HepG2 (cell line): ENCODE data around the gene CES5A. TPM values are rescaled to one million over a fixed set of nuclear protein-coding genes. Genes with fewer than 3 reads are reported as not detected.
A peak's percentile ranks its signal among the peaks of the same experiment; 100 is the strongest.

Experiments
- BRCA1 ChIP-seq: sonication (generic); formaldehyde crosslinking; IDR thresholded peaks from 2 replicates; pipeline ENCODE4 v1.4.0; 2020; ENCODE audit warnings: missing genetic modification reagents
- CAMTA2 ChIP-seq: sonication (generic); formaldehyde crosslinking; IDR thresholded peaks from 2 replicates; pipeline ENCODE4 v1.4.0; 2020; ENCODE audit warnings: mild to moderate bottlenecking, missing genetic modification reagents, borderline replicate concordance
- HOXA3 ChIP-seq: sonication (generic); formaldehyde crosslinking; IDR thresholded peaks from 2 replicates; pipeline ENCODE4 v1.5.0; 2020; ENCODE audit warnings: missing genetic modification reagents
- JUNB ChIP-seq: sonication (generic); formaldehyde crosslinking; IDR thresholded peaks from 2 replicates; pipeline ENCODE4 v1.8.0; 2022; ENCODE audit warnings: missing genetic modification reagents, mild to moderate bottlenecking, borderline replicate concordance
- KDM1A ChIP-seq: IDR thresholded peaks from 2 replicates; pipeline ENCODE4 v1.6.1; 2016; ENCODE audit warnings: missing compliant biosample characterization
- MTA1 ChIP-seq: sonication (generic); formaldehyde crosslinking; IDR thresholded peaks from 2 replicates; pipeline ENCODE4 v1.4.0; 2020; ENCODE audit warnings: missing genetic modification reagents, mild to moderate bottlenecking, borderline replicate concordance
- MXD4 ChIP-seq: IDR thresholded peaks from 2 replicates; pipeline ENCODE4 v1.6.1; 2016; ENCODE audit warnings: mild to moderate bottlenecking, missing biosample characterization, missing genetic modification reagents
- NFE2 ChIP-seq: sonication (generic); formaldehyde crosslinking; IDR thresholded peaks from 2 replicates; pipeline ENCODE4 v1.4.0; 2020; ENCODE audit warnings: missing genetic modification reagents
- PAWR ChIP-seq: sonication (generic); formaldehyde crosslinking; IDR thresholded peaks from 2 replicates; pipeline ENCODE4 v1.4.0; 2020; ENCODE audit warnings: missing genetic modification reagents, mild to moderate bottlenecking, borderline replicate concordance
- RAD51 ChIP-seq: fragments of 450-650 bp; IDR thresholded peaks from 2 replicates; pipeline ENCODE4 v1.6.1; 2016; ENCODE audit warnings: borderline replicate concordance
- SRY ChIP-seq: sonication (generic); formaldehyde crosslinking; IDR thresholded peaks from 2 replicates; pipeline ENCODE4 v1.8.0; 2022; ENCODE audit warnings: mild to moderate bottlenecking, missing genetic modification reagents
- TARDBP ChIP-seq: sonication (generic); formaldehyde crosslinking; IDR thresholded peaks from 2 replicates; pipeline ENCODE4 v1.8.0; 2022; ENCODE audit warnings: mild to moderate bottlenecking, missing genetic modification reagents
- TEF ChIP-seq: sonication (generic); formaldehyde crosslinking; IDR thresholded peaks from 2 replicates; pipeline ENCODE4 v1.5.0; 2020; ENCODE audit warnings: missing genetic modification reagents
- ZEB1 ChIP-seq: IDR thresholded peaks from 2 replicates; pipeline ENCODE4 v1.6.1; 2012; ENCODE audit warnings: mild to moderate bottlenecking, low read depth, inconsistent platforms; ENCODE audit not compliant: insufficient replicate concordance
- ZFP91 ChIP-seq: sonication (generic); formaldehyde crosslinking; IDR thresholded peaks from 2 replicates; pipeline ENCODE4 v1.9.0; 2022; ENCODE audit warnings: missing genetic modification reagents, mild to moderate bottlenecking, borderline replicate concordance
- ZNF121 ChIP-seq: sonication (generic); formaldehyde crosslinking; IDR thresholded peaks from 2 replicates; pipeline ENCODE4 v1.5.0; 2020; ENCODE audit warnings: mild to moderate bottlenecking, missing genetic modification reagents
- ZNF225 ChIP-seq: sonication (generic); formaldehyde crosslinking; IDR thresholded peaks from 2 replicates; pipeline ENCODE4 v1.4.0; 2020; ENCODE audit warnings: mild to moderate bottlenecking, missing genetic modification reagents
- ZNF264 ChIP-seq: sonication (generic); formaldehyde crosslinking; IDR thresholded peaks from 2 replicates; pipeline ENCODE4 v1.4.0; 2020; ENCODE audit warnings: missing genetic modification reagents
- ZNF333 ChIP-seq: sonication (generic); formaldehyde crosslinking; IDR thresholded peaks from 2 replicates; pipeline ENCODE4 v1.4.0; 2020; ENCODE audit warnings: mild to moderate bottlenecking, missing genetic modification reagents, borderline replicate concordance
- ZNF550 ChIP-seq: sonication (generic); formaldehyde crosslinking; IDR thresholded peaks from 2 replicates; pipeline ENCODE4 v1.4.0; 2020; ENCODE audit warnings: mild to moderate bottlenecking, missing genetic modification reagents, borderline replicate concordance
- ZNF569 ChIP-seq: sonication (generic); formaldehyde crosslinking; IDR thresholded peaks from 2 replicates; pipeline ENCODE4 v1.5.0; 2020; ENCODE audit warnings: mild to moderate bottlenecking, missing genetic modification reagents, moderate library complexity, borderline replicate concordance
- ZNF609 ChIP-seq: sonication (generic); formaldehyde crosslinking; IDR thresholded peaks from 2 replicates; pipeline ENCODE4 v1.4.0; 2020; ENCODE audit warnings: mild to moderate bottlenecking, missing genetic modification reagents, borderline replicate concordance
- ZNF703 ChIP-seq: sonication (generic); formaldehyde crosslinking; IDR thresholded peaks from 2 replicates; pipeline ENCODE4 v1.5.1; 2020; ENCODE audit warnings: missing genetic modification reagents, mild to moderate bottlenecking, moderate library complexity, borderline replicate concordance
- polyA plus RNA-seq, 8 experiments: library from polyadenylated mRNA; depleted of rRNA in 3 of 8; stranded (reverse) in 7 of 8; unstranded in 1 of 8; fragments of >200 nt; fragmentation: Illumina TruSeq in 4 of 8; extraction: Trizol in 4 of 8; gene quantifications; 2 replicates each; pipeline versions ENCODE4 v1.2.1 to v1.2.3, GENCODE V29; 2011 to 2016; ENCODE audit warnings: low read depth in 4 of 8, missing spikeins in 1 of 8, mixed read lengths in 1 of 8; ENCODE audit not compliant: insufficient read depth in 1 of 8
- total RNA-seq, 5 experiments: library from RNA; depleted of rRNA; stranded (reverse); fragments of >200 nt; fragmentation: Illumina TruSeq; extraction: Trizol; gene quantifications; 2 replicates each; pipeline ENCODE4 v1.2.3, GENCODE V29; 2016; ENCODE audit warnings: low read depth in 1 of 5

Gene CES5A
- total and polyA plus RNA-seq, 2 of the 13 experiments (the other 11 are each of a cell fraction or from before 2014, with no cell fraction given): not detected

- TF ChIP-seq ZNF569: no peak
- TF ChIP-seq ZFP91 (CRISPR knock-in tag): peak; percentile 74; the same call in 1 of the 2 replicates
- TF ChIP-seq RAD51: no peak
- TF ChIP-seq ZEB1: no peak
- peak; percentile 94 for TF ChIP-seq ZNF121
- no peak for TF ChIP-seq NFE2 (CRISPR knock-in tag)
- peak; percentile 43; the same call in 1 of the 2 replicates for TF ChIP-seq MXD4 (CRISPR knock-in tag)
- TF ChIP-seq MTA1: no peak; the same call in 1 of the 2 replicates
- peak; percentile 91 for TF ChIP-seq TARDBP (CRISPR knock-in tag)
- TF ChIP-seq TEF (CRISPR knock-in tag): peak; percentile 98
- peak; percentile 54; the same call in 1 of the 2 replicates for TF ChIP-seq HOXA3 (CRISPR knock-in tag)
- peak; percentile 70; the same call in 1 of the 2 replicates for TF ChIP-seq ZNF609 (CRISPR knock-in tag)
- no peak for TF ChIP-seq ZNF703 (CRISPR knock-in tag)
- peak; percentile 53; the same call in 1 of the 2 replicates for TF ChIP-seq KDM1A (CRISPR knock-in tag)
- no peak for TF ChIP-seq ZNF550
- no peak for TF ChIP-seq ZNF333 (CRISPR knock-in tag)
- TF ChIP-seq ZNF225: no peak
- TF ChIP-seq ZNF264: no peak
- no peak for TF ChIP-seq BRCA1
- no peak for TF ChIP-seq CAMTA2 (CRISPR knock-in tag)
- TF ChIP-seq JUNB (CRISPR knock-in tag): no peak
- no peak for TF ChIP-seq SRY (CRISPR knock-in tag)
- TF ChIP-seq PAWR: no peak
Observed at GRCh38 chr16:55832773-55833691, 42.1 kb downstream of the CES5A start, which contains the start of gene CES1 (continued).
